ENCODE results near the gene DNASE2.
A peak's percentile ranks its signal among the peaks of the same experiment; 100 is the strongest.

DNASE2 gene

GRCh38 chr19:12828494-12828893 is 52.8 kb downstream of the DNASE2 start:
- DNase-seq = peak; percentile 36

- DNase-seq = peak; percentile 71
These were observed 55.8 kb downstream of the DNASE2 start for GRCh38 chr19:12825254-12826131.
